Measurements from ENCODE around the gene AVEN.

DNA sequence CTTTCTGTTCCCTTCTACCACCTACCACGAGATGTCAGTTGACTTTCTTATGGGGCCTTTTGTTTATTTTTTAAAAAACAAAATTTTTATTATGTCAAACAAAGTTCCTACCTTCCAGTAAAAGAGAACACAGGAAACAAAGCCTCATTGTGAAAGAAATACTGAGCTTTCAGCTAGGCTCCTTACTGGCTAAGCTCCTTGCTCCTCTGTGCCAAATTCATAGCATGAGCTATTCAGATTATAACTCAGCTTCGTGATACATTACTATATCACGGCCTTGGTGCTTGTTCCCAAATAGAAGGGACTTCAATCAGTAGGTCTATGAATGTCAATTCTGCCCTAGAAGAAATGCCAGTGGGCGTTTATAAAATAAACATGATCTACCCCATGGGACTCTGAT, 216.5 kb downstream of the AVEN start:
- TF ChIP-seq, protein P1, sequence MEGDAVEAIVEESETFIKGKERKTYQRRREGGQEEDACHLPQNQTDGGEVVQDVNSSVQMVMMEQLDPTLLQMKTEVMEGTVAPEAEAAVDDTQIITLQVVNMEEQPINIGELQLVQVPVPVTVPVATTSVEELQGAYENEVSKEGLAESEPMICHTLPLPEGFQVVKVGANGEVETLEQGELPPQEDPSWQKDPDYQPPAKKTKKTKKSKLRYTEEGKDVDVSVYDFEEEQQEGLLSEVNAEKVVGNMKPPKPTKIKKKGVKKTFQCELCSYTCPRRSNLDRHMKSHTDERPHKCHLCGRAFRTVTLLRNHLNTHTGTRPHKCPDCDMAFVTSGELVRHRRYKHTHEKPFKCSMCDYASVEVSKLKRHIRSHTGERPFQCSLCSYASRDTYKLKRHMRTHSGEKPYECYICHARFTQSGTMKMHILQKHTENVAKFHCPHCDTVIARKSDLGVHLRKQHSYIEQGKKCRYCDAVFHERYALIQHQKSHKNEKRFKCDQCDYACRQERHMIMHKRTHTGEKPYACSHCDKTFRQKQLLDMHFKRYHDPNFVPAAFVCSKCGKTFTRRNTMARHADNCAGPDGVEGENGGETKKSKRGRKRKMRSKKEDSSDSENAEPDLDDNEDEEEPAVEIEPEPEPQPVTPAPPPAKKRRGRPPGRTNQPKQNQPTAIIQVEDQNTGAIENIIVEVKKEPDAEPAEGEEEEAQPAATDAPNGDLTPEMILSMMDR (conservative IDR thresholded peaks at IDR 0.05 in 1 of 2, IDR thresholded peaks at IDR 0.05 in 1 of 2; ENCODE audit: extremely low read depth in 1 of 2, insufficient read depth in 1 of 2, low read depth in 1 of 2, low read length in 2 of 2) = no peak
- no peak for TF ChIP-seq EZH2 (IDR thresholded peaks at IDR 0.05; ENCODE audit: borderline replicate concordance, low read length)
